Naive thymus-derived CD4-positive, alpha-beta T cell (primary cell): ENCODE results near the gene CDV3. TPM values are rescaled to one million over a fixed set of nuclear protein-coding genes. Genes with fewer than 3 reads are reported as not detected.
A peak's percentile ranks its signal among the peaks of the same experiment; 100 is the strongest.
"Not testable (repeated sequence)": the region's sequence is repeated elsewhere in the genome, so short reads cannot be mapped to it uniquely, and the experiment has no call there.

Experiments
- ATAC-seq: fragments of 150-1000 bp; cut with Tn5 transposase; 2 replicates; pipeline ENCODE4 v1.10.0; 2021; ENCODE audit warnings: mild to moderate bottlenecking, moderate library complexity
- CTCF ChIA-PET: fragments of 350-600 bp; sonication (Branson Sonifier 250); formaldehyde crosslinking; loops from one replicate; lab custom pipeline; 2021; ENCODE audit warnings: antibody characterized with exemption; lab: Charles Lee
- POLR2A ChIA-PET: fragments of 350-600 bp; sonication (Branson Sonifier 250); formaldehyde crosslinking; loops from one replicate; lab custom pipeline; 2021; ENCODE audit warnings: antibody characterized with exemption, inconsistent platforms; lab: Charles Lee
- DNase-seq, 9 donors: peaks; one replicate each; pipeline versions ENCODE4 v3.0.0 to v3.0.0-alpha.2; 2020 to 2022; ENCODE audit warnings: mixed read lengths in 1 of 9
- H3K27ac ChIP-seq: one replicate; pipeline ENCODE4 v1.7.0; 2013; ENCODE audit warnings: mild to moderate bottlenecking, low read depth, low read length, moderate library complexity
- H3K27me3 ChIP-seq, 2 donors: one replicate each; pipeline ENCODE4 v1.7.0; 2013; ENCODE audit warnings: low read length in 2 of 2, mild to moderate bottlenecking in 2 of 2, moderate library complexity in 2 of 2; ENCODE audit not compliant: control insufficient read depth in 2 of 2, insufficient read depth in 2 of 2
- H3K36me3 ChIP-seq, 3 experiments: 1 replicate in 2 of 3; 2 replicates in 1 of 3; pipeline ENCODE4 v1.7.0; 2013; ENCODE audit warnings: low read length in 3 of 3, mild to moderate bottlenecking in 3 of 3, moderate library complexity in 1 of 3; ENCODE audit not compliant: insufficient read depth in 3 of 3, control insufficient read depth in 2 of 3
- H3K4me1 ChIP-seq, 2 donors: one replicate each; pipeline ENCODE4 v1.7.0; 2013; ENCODE audit warnings: low read length in 2 of 2, mild to moderate bottlenecking in 2 of 2, moderate library complexity in 1 of 2; ENCODE audit not compliant: control insufficient read depth in 2 of 2, insufficient read depth in 2 of 2
- H3K4me3 ChIP-seq: 2 replicates; pipeline ENCODE4 v1.7.0; 2013; ENCODE audit warnings: mild to moderate bottlenecking, low read length
- H3K9me3 ChIP-seq, 3 experiments: 1 replicate in 2 of 3; 2 replicates in 1 of 3; pipeline ENCODE4 v1.7.0; 2013; ENCODE audit warnings: low read length in 3 of 3; ENCODE audit not compliant: control insufficient read depth in 2 of 3
- H3K27ac Mint-ChIP-seq, 9 donors: one replicate each; pipeline ENCODE4 v1.8.0; 2020 to 2022; ENCODE audit warnings: mixed read lengths in 9 of 9, mild to moderate bottlenecking in 8 of 9, moderate library complexity in 5 of 9, inconsistent platforms in 2 of 9
- H3K27me3 Mint-ChIP-seq, 5 donors: one replicate each; pipeline ENCODE4 v1.8.0; 2021 to 2022; ENCODE audit warnings: mixed read lengths in 5 of 5, mild to moderate bottlenecking in 1 of 5
- H3K36me3 Mint-ChIP-seq, 5 donors: one replicate each; pipeline ENCODE4 v1.8.0; 2020 to 2022; ENCODE audit warnings: mixed read lengths in 5 of 5, mild to moderate bottlenecking in 3 of 5, inconsistent platforms in 1 of 5
- H3K4me1 Mint-ChIP-seq, 7 donors: one replicate each; pipeline ENCODE4 v1.8.0; 2020 to 2022; ENCODE audit warnings: mixed read lengths in 7 of 7, mild to moderate bottlenecking in 3 of 7, inconsistent platforms in 1 of 7
- H3K4me3 Mint-ChIP-seq, 10 donors: one replicate each; pipeline ENCODE4 v1.8.0; 2020 to 2022; ENCODE audit warnings: mild to moderate bottlenecking in 10 of 10, mixed read lengths in 10 of 10, moderate library complexity in 6 of 10, inconsistent platforms in 2 of 10
- H3K9me3 Mint-ChIP-seq, 11 donors: one replicate each; pipeline ENCODE4 v1.8.0; 2020 to 2022; ENCODE audit warnings: mixed read lengths in 11 of 11, mild to moderate bottlenecking in 4 of 11, inconsistent platforms in 1 of 11, moderate library complexity in 1 of 11
- intact Hi-C, 2 donors: fragments of 100-400 bp; cut with micrococcal nuclease; formaldehyde crosslinking; loops; one replicate each; pipeline ENCODE4 v1.15.1; 2023
- polyA plus RNA-seq, 2 donors: library from polyadenylated mRNA; unstranded; fragments of 300-500 nt; fragmentation: Illumina TruSeq; gene quantifications; one replicate each; pipeline ENCODE4 v1.2.3, GENCODE V29; 2021
- total RNA-seq, 6 experiments: library from RNA in 5 of 6; stranded (reverse) in 5 of 6; gene quantifications; 1 replicate in 5 of 6; 2 replicates in 1 of 6; pipeline ENCODE4 v1.2.3 and lab custom pipeline; 2021 to 2026

Gene CDV3
- total and polyA plus RNA-seq, 7 experiments from 2014 or later: 37.4 to 206 (median 192) TPM

DNA sequence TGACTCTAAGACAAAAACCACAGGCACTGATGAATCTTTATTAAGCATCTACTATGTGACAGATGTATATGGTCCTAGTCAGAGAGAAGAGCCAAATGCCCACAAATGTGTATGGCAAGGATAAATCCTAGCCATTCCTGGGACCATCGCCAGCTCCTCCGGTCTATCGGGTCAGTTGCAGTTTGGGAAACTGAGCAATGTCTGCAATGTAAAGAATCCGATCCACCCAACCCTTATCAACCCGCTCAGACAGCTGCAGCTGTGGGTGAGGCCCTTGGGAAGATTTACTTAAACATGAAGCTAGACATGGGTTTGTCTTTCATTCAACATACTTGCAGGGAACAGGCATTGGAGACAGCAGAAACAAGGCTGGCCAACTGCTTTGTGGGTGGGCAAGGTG, 40.5 kb upstream of the CDV3 start:
- ATAC-seq (no peak), DNase-seq (no peak)
- Histone ChIP-seq H3K36me3 (no peaks in the 10 kb centered on the region), H3K27ac (no peak overlapping the region), H3K27me3 (no peaks in the 10 kb centered on the region), H3K4me3 (no peak overlapping the region), H3K4me1 (no peaks in the 10 kb centered on the region), H3K9me3 (peaks cover 0 to 7% (median 0%) of the 10 kb centered on the region in 3 experiments)
- intact Hi-C loops: no loop called here
- CTCF ChIA-PET: interaction anchor here (1.2 kb wide), 1 partner anchor 809 kb away, joined by 3 read pairs; no protein-coding TSS in a partner anchor
- no peak overlapping the region for H3K4me3 Mint-ChIP-seq
- no peak overlapping the region for H3K27ac Mint-ChIP-seq
- H3K27me3 Mint-ChIP-seq: no peaks in the 10 kb centered on the region
- POLR2A ChIA-PET: no interaction called here
- H3K36me3 Mint-ChIP-seq: peaks cover 0 to 3% (median 0%) of the 10 kb centered on the region in 5 donors
- peaks cover 0 to 9% (median 5%) of the 10 kb centered on the region in 11 donors for H3K9me3 Mint-ChIP-seq
- H3K4me1 Mint-ChIP-seq: peaks cover 0 to 4% (median 0%) of the 10 kb centered on the region in 7 donors

DNA sequence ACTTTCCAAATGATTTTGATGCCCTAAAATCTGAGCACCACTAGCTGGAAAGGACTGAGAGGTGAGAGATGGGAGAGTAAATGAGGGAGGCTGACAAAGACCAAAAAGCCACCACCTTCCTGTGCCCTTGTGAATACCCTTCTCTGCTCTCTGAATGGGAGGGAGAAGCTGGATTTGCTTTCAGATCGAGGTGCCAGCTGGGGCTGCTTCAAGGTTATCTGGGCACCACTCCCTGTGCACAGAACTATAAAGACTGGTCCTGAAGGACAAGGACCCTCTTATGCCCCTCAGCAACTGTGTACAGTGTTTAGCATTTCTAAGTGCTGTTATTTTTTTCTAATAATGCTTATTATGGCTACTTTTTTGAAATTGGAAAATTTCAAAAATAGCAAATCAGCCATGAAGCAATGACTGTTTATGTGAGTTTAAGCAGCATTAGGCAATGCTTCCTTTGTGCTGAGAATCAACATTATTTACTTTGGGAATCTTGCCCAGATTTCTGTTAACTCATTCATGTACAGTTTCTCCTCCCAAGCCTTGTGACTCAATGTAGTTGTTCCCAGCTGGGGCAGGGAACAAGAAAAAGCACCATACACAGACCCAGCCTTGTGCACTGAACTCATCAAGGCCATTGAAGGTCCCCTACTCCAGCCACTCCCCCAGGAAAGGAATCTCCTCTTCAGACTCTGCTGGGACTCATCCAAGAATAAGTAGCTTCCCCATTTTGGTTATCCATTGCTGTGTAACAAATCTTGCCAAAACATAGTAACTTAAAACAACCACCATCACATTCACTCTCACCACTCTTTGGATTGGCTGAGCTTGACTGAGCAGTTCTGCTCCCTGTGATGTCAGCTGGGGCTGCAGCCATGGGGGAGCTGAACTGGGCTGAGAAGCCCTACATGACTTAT, 37.3 kb upstream of the CDV3 start:
- no peak overlapping the region for H3K4me3 ChIP-seq
- ATAC-seq (no peak), DNase-seq (no peak)
- ChIA-PET POLR2A (interaction anchor here (1.1 kb wide), 1 partner anchor 29 kb away, joined by 3 read pairs; no protein-coding TSS in a partner anchor), CTCF (interaction anchor here (0.7 kb wide), 1 partner anchor 112 kb away, joined by 3 read pairs; no protein-coding TSS in a partner anchor)
- H3K27ac ChIP-seq: no peak overlapping the region
- H3K9me3 Mint-ChIP-seq: peaks cover 0 to 13% (median 3%) of the 10 kb centered on the region in 11 donors
- no peak overlapping the region for H3K27ac Mint-ChIP-seq
- no peaks in the 10 kb centered on the region for H3K27me3 ChIP-seq
- H3K36me3 ChIP-seq: no peaks in the 10 kb centered on the region
- H3K36me3 Mint-ChIP-seq: no peaks in the 10 kb centered on the region
- peaks cover 0 to 4% (median 0%) of the 10 kb centered on the region in 7 donors for H3K4me1 Mint-ChIP-seq
- intact Hi-C loops: no loop called here
- H3K27me3 Mint-ChIP-seq: no peaks in the 10 kb centered on the region
- H3K9me3 ChIP-seq: no peaks in the 10 kb centered on the region
- H3K4me1 ChIP-seq: no peaks in the 10 kb centered on the region
- H3K4me3 Mint-ChIP-seq: no peak overlapping the region

DNA sequence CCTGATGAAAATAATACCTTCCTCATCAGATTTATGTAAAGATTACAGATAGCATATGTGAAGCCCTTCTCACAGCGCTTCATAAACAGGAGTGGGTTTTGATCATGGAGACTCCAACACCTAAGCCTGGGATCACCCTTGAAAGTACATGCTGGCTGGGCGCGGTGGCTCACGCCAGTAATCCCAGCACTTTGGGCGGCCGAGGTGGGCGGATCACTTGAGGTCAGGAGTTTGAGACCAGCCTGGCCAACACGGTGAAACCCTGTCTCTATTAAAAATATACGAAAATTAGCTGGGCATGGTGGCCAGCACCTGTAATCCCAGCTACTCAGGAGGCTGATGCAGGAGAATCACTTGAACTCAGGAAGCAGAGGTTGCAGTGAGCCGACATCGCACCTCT, 36.4 kb upstream of the CDV3 start:
- H3K9me3 ChIP-seq, H3K4me1 Mint-ChIP-seq, DNase-seq, H3K4me3 Mint-ChIP-seq, H3K27ac Mint-ChIP-seq, H3K27me3 ChIP-seq, H3K4me1 ChIP-seq, H3K27me3 Mint-ChIP-seq, intact Hi-C loops, ATAC-seq, H3K27ac ChIP-seq, H3K4me3 ChIP-seq, H3K36me3 Mint-ChIP-seq, H3K36me3 ChIP-seq, CTCF ChIA-PET: not testable (repeated sequence)
- peaks cover 0 to 13% (median 3%) of the 10 kb centered on the region in 11 donors for H3K9me3 Mint-ChIP-seq
- POLR2A ChIA-PET: interaction anchor here (1.1 kb wide), 1 partner anchor 30 kb away, joined by 3 read pairs; no protein-coding TSS in a partner anchor

DNA sequence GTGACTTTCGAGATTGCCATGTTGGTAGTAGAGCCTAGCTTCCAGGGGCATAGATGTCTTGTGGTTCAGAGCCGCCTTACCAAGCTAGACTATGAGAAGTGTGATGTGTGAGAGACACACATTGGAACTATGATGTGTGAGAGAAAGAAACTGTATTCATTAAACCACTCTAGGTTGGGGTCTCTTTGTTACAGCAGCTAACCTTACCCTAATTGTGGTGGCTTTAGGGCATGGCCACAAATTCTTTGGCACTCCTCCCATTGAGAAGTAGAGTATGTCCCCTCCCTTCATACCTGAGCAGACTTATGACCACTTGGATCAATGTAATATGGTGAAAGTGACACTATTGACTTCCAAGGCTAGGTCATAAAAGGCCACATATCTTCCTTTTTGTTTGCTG, 35.3 kb upstream of the CDV3 start:
- no peak overlapping the region for H3K27ac ChIP-seq
- no peaks in the 10 kb centered on the region for H3K4me1 ChIP-seq
- H3K9me3 Mint-ChIP-seq: peaks cover 0 to 13% (median 3%) of the 10 kb centered on the region in 11 donors
- no peak overlapping the region for H3K4me3 Mint-ChIP-seq
- no peaks in the 10 kb centered on the region for H3K36me3 Mint-ChIP-seq
- H3K27me3 Mint-ChIP-seq: no peaks in the 10 kb centered on the region
- H3K9me3 ChIP-seq: no peaks in the 10 kb centered on the region
- ChIA-PET CTCF (no interaction called here), POLR2A (no interaction called here)
- no peak overlapping the region for H3K4me3 ChIP-seq
- H3K27ac Mint-ChIP-seq: no peak overlapping the region
- intact Hi-C loops: no loop called here
- H3K27me3 ChIP-seq: no peaks in the 10 kb centered on the region
- no peaks in the 10 kb centered on the region for H3K36me3 ChIP-seq
- ATAC-seq (no peak), DNase-seq (no peak)
- H3K4me1 Mint-ChIP-seq: peaks cover 0 to 4% (median 0%) of the 10 kb centered on the region in 7 donors

DNA sequence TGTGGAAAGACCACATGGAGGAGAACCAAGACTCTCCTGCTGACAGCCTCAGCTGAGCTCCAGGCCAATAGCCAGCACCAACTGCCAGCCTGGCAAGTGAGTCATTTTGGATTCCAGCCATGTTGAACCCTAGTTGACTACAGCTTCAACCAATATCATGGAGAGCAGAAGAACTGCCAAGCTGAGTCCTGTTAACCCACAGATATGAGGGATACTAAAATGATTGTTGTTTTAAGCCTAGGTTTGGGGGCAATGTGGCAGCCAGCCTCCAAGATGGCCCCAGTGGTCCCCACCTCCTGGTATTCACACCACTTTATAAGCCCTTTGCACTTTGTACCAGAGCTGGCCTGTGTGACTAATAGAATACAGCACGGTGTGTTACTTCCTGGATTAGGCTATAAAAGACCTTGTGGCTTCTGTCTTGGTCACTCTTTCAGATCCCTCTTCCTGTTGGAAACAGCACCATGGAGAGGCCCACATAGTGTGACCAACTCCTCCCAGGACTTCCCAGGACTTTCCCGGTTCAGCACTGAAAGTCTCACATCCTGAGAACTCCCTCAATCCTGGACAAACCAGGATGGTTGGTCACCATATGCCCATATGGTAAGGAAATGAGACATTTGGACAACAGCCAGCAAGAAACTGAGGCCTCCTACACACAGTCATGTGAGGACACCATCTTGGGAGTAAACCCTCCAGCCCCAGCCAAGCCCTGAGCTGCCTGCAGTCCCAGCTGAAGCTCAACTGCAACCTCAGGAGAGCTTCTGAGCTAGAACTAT, 32.4 kb upstream of the CDV3 start:
- no peak overlapping the region for H3K27ac ChIP-seq
- H3K27ac Mint-ChIP-seq: no peak overlapping the region
- ChIA-PET CTCF (interaction anchor here (0.7 kb wide), 1 partner anchor 249 kb away, joined by 3 read pairs; no protein-coding TSS in a partner anchor), POLR2A (no interaction called here)
- H3K36me3 ChIP-seq: no peaks in the 10 kb centered on the region
- intact Hi-C loops: no loop called here
- H3K4me3 Mint-ChIP-seq: no peak overlapping the region
- H3K27me3 Mint-ChIP-seq: no peaks in the 10 kb centered on the region
- H3K9me3 Mint-ChIP-seq: peaks cover 0 to 13% (median 3%) of the 10 kb centered on the region in 11 donors
- no peak for DNase-seq
- H3K4me3 ChIP-seq: no peak overlapping the region
- no peaks in the 10 kb centered on the region for H3K27me3 ChIP-seq
- H3K4me1 ChIP-seq: no peaks in the 10 kb centered on the region
- H3K36me3 Mint-ChIP-seq: no peaks in the 10 kb centered on the region
- H3K4me1 Mint-ChIP-seq: peaks cover 0 to 2% (median 0%) of the 10 kb centered on the region in 7 donors
- no peaks in the 10 kb centered on the region for H3K9me3 ChIP-seq
- ATAC-seq: no peak

DNA sequence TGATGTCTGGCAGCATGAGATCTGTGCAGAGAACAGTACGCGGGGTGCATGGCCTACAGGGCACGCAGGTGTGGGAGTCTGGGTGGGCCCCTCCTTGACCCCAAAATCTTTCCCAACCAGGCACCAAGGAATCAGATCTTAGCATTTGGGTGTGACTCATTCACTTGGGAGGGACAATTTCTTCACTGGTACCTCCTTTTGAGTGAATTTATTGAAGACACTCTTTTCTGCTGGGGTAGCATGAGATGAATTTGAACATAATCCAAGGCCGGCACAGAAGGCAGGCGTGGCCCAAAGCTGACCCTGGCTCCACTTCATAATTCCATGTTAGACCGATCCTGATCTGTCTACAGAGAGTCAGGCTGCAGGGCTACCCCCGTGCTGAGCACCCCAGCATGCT, 30.6 kb upstream of the CDV3 start:
- Mint-ChIP-seq H3K27me3 (no peaks in the 10 kb centered on the region), H3K9me3 (peaks cover 0 to 12% (median 3%) of the 10 kb centered on the region in 11 donors), H3K36me3 (no peaks in the 10 kb centered on the region), H3K27ac (peak overlapping the region in 1 of 9 donors; percentile 10), H3K4me1 (no peaks in the 10 kb centered on the region), H3K4me3 (no peak overlapping the region)
- CTCF ChIA-PET: no interaction called here
- Histone ChIP-seq H3K27ac (no peak overlapping the region), H3K27me3 (no peaks in the 10 kb centered on the region), H3K4me3 (no peak overlapping the region), H3K9me3 (no peaks in the 10 kb centered on the region), H3K4me1 (no peaks in the 10 kb centered on the region), H3K36me3 (no peaks in the 10 kb centered on the region)
- no peak for ATAC-seq
- no peak for DNase-seq
- POLR2A ChIA-PET: no interaction called here
- intact Hi-C loops: no loop called here
